ENCODE results near the gene HIBCH.
"Not testable (repeated sequence)": the region's sequence is repeated elsewhere in the genome, so short reads cannot be mapped to it uniquely, and the experiment has no call there.

HIBCH gene

DNA sequence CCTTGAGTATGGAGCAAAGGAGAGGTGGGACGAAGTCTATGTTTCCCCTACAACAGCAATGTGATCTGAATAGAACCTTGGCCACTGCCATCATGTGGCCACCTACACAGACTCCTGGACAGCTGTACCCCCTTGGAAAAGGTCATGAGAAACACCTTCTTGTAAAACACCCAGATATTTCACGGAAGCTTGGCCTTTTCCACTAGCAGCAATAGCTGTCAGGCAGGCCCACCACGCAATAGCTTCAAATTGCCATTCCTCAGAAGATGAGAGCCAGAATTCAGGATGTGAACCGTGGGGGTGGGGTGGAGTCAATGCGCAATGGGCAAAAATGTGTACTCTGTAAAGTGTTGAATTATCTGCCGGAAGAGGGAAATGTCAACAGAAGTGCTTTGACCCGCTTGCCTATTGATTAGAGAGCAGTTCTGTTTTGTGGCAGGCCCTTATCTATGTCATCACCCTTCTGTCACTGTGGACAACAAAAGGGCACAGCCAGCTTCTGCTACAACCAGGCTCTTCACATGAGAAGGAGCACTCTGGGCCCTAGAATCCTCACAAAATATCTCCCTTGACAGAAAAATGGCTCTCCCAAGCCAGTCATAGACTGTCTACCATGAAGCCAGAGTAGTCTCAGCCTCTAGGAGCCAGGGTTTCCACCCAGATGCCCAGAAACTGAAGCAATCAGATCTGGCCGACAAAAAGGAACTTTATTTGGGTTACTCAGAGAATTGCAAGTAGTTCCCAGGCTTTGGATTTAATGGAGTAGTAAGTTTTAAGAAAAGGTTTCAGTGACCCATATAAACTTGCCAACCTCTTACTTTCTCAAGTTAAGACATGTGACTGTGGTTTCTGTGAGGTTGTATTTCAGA, 33.3 kb upstream of the HIBCH start:
- H3K27me3 Mint-ChIP-seq (ENCODE audit: low read depth), result no peaks in the 10 kb centered on the region
- H3K36me3 Mint-ChIP-seq (ENCODE audit: low read depth), result peaks cover 3% of the 10 kb centered on the region
- no peaks in the 10 kb centered on the region for H3K9me3 Mint-ChIP-seq
- peaks cover 2% of the 10 kb centered on the region for H3K4me1 Mint-ChIP-seq (ENCODE audit: low read depth)
- H3K27ac Mint-ChIP-seq, result no peak overlapping the region
- no peak overlapping the region for H3K4me3 Mint-ChIP-seq

GRCh38 chr2:190351955-190352354, 32.3 kb upstream of the HIBCH start:
- Mint-ChIP-seq H3K4me1 (ENCODE audit: low read depth) (peaks cover 2% of the 10 kb centered on the region), H3K4me3 (no peak overlapping the region), H3K9me3 (no peaks in the 10 kb centered on the region), H3K36me3 (ENCODE audit: low read depth) (peaks cover 3% of the 10 kb centered on the region), H3K27me3 (ENCODE audit: low read depth) (no peaks in the 10 kb centered on the region), H3K27ac (no peak overlapping the region)

DNA sequence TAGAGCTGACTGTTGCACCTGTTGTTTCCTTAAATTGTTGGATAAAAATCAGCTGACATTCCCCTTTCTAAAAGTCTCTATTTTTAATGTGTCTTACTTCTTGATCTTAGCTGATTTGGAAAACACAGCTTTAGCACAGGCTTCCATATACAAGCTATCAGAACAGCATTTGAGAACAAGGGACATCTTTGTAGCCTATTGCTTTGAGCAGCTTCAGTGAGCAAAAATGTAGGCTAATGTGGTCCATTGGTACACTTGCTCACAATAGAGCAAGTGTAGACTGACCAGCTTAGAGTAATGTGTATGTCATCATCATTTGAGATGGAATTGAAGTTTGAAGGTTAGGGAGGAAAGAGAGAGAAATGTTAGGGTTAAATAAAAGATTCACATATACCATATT, 30.7 kb upstream of the HIBCH start:
- Mint-ChIP-seq H3K9me3 (no peaks in the 10 kb centered on the region), H3K27ac (no peak overlapping the region), H3K36me3 (ENCODE audit: low read depth) (peaks cover 3% of the 10 kb centered on the region), H3K4me3 (no peak overlapping the region), H3K4me1 (ENCODE audit: low read depth) (peaks cover 4% of the 10 kb centered on the region), H3K27me3 (ENCODE audit: low read depth) (no peaks in the 10 kb centered on the region)

GRCh38 chr2:190344276-190344827, 24.7 kb upstream of the HIBCH start:
- Mint-ChIP-seq H3K27me3 (ENCODE audit: low read depth) (peaks cover 24% of the 10 kb centered on the region), H3K4me3 (peak overlapping the region; percentile 89), H3K27ac (peak overlapping the region; percentile 73), H3K9me3 (no peaks in the 10 kb centered on the region), H3K36me3 (ENCODE audit: low read depth) (peaks cover 3% of the 10 kb centered on the region), H3K4me1 (ENCODE audit: low read depth) (peaks cover 17% of the 10 kb centered on the region)

DNA sequence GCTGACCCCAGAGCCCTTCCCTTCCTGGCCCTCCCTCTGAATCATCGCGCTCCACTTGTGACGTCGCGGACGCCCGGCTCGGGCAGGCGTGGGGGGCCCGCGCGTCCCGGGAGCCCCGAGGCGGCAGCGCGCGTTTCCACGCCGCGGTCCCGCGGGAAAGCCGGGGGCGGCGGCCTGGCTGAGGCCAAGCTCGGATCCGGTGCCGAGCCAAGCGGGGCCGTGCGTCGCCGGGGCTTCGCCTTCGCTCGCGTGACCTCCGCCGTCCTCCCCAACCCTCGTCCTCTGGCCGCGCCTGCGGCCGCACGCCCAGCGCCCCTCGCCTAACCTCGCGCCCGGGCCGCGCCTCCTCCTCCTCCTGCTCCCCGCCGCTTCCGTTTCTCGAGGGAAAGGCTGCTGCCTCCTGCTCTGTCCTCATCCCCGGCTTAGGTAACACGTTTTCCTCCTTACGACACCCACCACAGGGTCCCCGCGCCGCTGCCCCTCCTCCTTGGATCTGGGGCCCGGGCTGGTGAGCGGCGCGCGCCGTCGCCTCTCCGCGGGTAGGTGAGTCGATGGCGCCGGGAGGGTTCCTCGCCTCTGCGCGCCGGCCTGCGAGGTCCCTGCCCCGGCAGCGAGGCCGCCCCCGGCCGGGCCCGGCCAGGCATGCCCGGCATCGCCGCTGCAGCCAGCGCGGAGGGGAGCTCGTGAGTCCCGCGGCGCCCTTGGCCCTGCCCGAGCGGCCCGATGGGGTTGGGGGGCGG, 24.1 kb upstream of the HIBCH start, which contains the start of gene INPP1:
INPP1 (plus strand) TSS at position 54 of the 740 bp plus-strand sequence. CDS start 16,514 bp downstream, outside the sequence.
- no peaks in the 10 kb centered on the region for H3K9me3 Mint-ChIP-seq
- H3K27me3 Mint-ChIP-seq (ENCODE audit: low read depth), result peaks cover 26% of the 10 kb centered on the region
- H3K27ac Mint-ChIP-seq, result peak within 1 kb of the TSS; percentile 73
- peak within 1 kb of the TSS; percentile 89 for H3K4me3 Mint-ChIP-seq
- peaks cover 3% of the 10 kb centered on the region for H3K36me3 Mint-ChIP-seq (ENCODE audit: low read depth)
- H3K4me1 Mint-ChIP-seq (ENCODE audit: low read depth), result peaks cover 17% of the 10 kb centered on the region

DNA sequence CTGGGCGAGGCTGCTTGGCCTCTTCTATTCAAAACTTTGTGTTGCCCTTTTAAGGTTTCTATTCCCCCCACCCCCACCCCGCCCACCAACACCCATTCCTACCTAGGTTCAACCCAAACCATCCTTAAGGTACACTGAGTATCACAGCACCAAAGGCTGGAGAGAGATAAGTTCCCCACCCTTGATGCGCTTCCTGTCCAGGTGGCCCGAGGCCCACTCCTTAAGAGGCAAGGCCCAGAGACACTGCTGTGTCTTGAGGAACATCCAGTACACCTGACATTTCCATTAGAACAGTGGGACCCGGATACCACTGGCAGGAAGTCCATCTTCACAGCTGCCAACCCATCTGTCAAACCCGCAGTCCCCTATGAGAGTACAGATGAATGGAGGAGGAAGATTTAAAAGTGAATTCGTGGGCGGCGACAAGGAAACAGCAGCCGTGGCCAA, 23.5 kb upstream of the HIBCH start:
- no peaks in the 10 kb centered on the region for H3K9me3 Mint-ChIP-seq
- peak overlapping the region; percentile 82 for H3K4me3 Mint-ChIP-seq
- H3K27me3 Mint-ChIP-seq (ENCODE audit: low read depth), result peaks cover 29% of the 10 kb centered on the region
- H3K36me3 Mint-ChIP-seq (ENCODE audit: low read depth), result no peaks in the 10 kb centered on the region
- H3K4me1 Mint-ChIP-seq (ENCODE audit: low read depth), result peaks cover 17% of the 10 kb centered on the region
- no peak overlapping the region for H3K27ac Mint-ChIP-seq

DNA sequence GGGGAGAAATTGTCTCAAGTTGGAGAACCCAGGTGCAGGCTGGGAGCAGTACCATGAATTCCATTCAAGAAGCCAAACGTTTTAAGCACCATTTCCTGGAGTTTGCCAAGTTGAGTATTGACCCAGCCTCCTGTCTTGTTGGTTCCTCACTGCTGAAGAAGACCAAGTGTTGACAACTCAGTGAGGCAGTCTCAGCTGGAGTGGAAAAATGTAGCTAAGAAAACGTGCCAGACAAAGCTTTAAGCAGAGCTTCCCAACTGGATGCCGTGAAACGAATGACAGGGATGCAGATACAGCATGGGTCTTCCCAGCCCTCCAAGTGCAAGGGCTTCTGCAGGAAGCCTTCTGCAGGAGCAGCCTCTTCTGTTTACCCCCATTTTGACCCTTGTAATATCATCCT, 23.0 kb upstream of the HIBCH start:
- Mint-ChIP-seq H3K4me1 (ENCODE audit: low read depth) (peaks cover 17% of the 10 kb centered on the region), H3K27me3 (ENCODE audit: low read depth) (peaks cover 31% of the 10 kb centered on the region), H3K4me3 (peak overlapping the region; percentile 82), H3K9me3 (no peaks in the 10 kb centered on the region), H3K27ac (no peak overlapping the region), H3K36me3 (ENCODE audit: low read depth) (no peaks in the 10 kb centered on the region)

GRCh38 chr2:190340369-190340768, 20.7 kb upstream of the HIBCH start:
- Mint-ChIP-seq H3K27me3 (ENCODE audit: low read depth) (peaks cover 38% of the 10 kb centered on the region), H3K4me3 (no peak overlapping the region), H3K36me3 (ENCODE audit: low read depth) (peaks cover 2% of the 10 kb centered on the region), H3K4me1 (ENCODE audit: low read depth) (peaks cover 15% of the 10 kb centered on the region), H3K27ac (no peak overlapping the region), H3K9me3 (no peaks in the 10 kb centered on the region)

DNA sequence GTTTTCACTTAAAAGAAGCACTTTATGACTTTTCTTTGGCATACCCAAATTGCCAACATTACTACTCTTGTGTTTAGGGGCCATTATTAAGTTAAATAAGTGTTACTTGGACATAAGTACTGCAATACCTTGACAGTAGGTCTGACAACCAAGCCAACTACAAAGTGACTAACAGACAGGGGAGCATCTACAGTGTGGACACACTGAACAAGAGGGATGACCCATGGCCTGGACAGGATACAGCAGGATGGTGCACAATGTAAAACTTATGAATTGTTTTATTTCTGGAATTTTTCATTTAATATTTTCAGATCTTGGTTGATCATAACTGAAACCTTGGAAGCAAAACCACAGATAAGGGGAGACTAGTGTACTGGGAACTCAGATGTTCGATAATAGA, 19.8 kb upstream of the HIBCH start:
- Mint-ChIP-seq H3K4me1 (ENCODE audit: low read depth) (peaks cover 10% of the 10 kb centered on the region), H3K9me3 (no peaks in the 10 kb centered on the region)

DNA sequence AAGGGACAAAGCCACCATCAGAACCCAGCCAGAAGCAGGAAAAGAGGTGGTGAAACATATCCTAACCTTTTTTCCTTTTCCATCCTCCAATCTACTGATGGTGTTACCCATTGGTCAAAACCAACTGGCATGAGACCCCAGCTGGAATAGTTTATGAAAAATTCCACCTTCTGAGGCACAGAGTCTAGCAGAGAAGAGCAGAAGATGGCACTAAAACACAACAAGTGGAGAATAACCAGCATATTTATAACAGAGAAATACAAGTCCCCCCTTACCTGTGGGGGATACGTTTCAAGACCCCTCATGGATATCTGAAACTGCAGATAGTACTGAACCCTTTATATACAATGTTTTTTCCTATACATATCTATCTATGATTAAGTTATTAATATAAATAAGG, 18.8 kb upstream of the HIBCH start:
- peaks cover 38% of the 10 kb centered on the region for H3K27me3 Mint-ChIP-seq (ENCODE audit: low read depth)
- H3K4me1 Mint-ChIP-seq (ENCODE audit: low read depth), result peaks cover 6% of the 10 kb centered on the region
- no peak overlapping the region for H3K4me3 Mint-ChIP-seq
- no peak overlapping the region for H3K27ac Mint-ChIP-seq
- H3K9me3 Mint-ChIP-seq, result no peaks in the 10 kb centered on the region
- H3K36me3 Mint-ChIP-seq (ENCODE audit: low read depth), result peaks cover 2% of the 10 kb centered on the region

More for the DNA sequence above, 19.8 kb upstream of the HIBCH start:
- H3K4me3 Mint-ChIP-seq, result no peak overlapping the region
- no peak overlapping the region for H3K27ac Mint-ChIP-seq
- peaks cover 2% of the 10 kb centered on the region for H3K36me3 Mint-ChIP-seq (ENCODE audit: low read depth)
- H3K27me3 Mint-ChIP-seq (ENCODE audit: low read depth), result peaks cover 38% of the 10 kb centered on the region

- Mint-ChIP-seq H3K4me1 (ENCODE audit: low read depth) (no peaks in the 10 kb centered on the region), H3K36me3 (ENCODE audit: low read depth) (peaks cover 2% of the 10 kb centered on the region), H3K27me3 (ENCODE audit: low read depth) (peaks cover 26% of the 10 kb centered on the region), H3K4me3 (no peak overlapping the region), H3K27ac (no peak overlapping the region), H3K9me3 (no peaks in the 10 kb centered on the region)
These were observed 16.8 kb upstream of the HIBCH start for GRCh38 chr2:190336420-190336819.

GRCh38 chr2:190335584-190335983, 16.0 kb upstream of the HIBCH start:
- not testable (repeated sequence) for H3K4me1 Mint-ChIP-seq (ENCODE audit: low read depth)

DNA sequence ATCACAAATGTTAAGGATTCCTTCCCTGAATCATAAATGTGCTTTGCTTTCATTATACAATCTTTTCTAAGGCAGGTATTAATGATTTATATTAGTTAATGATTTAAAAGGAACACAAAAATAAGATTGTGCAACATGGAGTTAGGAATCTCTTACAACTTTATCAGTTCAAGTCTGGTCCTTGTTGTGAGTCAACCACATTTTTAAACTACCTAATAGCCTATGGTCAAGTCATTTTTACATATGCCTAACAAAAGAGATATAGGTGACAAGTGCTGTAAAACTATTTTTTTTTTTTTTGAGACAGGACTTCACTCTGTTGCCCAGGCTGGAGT, 15.6 kb upstream of the HIBCH start:
- Mint-ChIP-seq H3K9me3 (no peaks in the 10 kb centered on the region), H3K27me3 (ENCODE audit: low read depth) (peaks cover 32% of the 10 kb centered on the region), H3K4me3 (no peak overlapping the region), H3K27ac (no peak overlapping the region), H3K4me1 (ENCODE audit: low read depth) (no peaks in the 10 kb centered on the region), H3K36me3 (ENCODE audit: low read depth) (peaks cover 2% of the 10 kb centered on the region)

More at GRCh38 chr2:190335584-190335983, 16.0 kb upstream of the HIBCH start:
- H3K9me3 Mint-ChIP-seq; H3K27ac Mint-ChIP-seq; H3K36me3 Mint-ChIP-seq (ENCODE audit: low read depth); H3K4me3 Mint-ChIP-seq: not testable (repeated sequence)
- H3K27me3 Mint-ChIP-seq (ENCODE audit: low read depth), result peaks cover 28% of the 10 kb centered on the region

DNA sequence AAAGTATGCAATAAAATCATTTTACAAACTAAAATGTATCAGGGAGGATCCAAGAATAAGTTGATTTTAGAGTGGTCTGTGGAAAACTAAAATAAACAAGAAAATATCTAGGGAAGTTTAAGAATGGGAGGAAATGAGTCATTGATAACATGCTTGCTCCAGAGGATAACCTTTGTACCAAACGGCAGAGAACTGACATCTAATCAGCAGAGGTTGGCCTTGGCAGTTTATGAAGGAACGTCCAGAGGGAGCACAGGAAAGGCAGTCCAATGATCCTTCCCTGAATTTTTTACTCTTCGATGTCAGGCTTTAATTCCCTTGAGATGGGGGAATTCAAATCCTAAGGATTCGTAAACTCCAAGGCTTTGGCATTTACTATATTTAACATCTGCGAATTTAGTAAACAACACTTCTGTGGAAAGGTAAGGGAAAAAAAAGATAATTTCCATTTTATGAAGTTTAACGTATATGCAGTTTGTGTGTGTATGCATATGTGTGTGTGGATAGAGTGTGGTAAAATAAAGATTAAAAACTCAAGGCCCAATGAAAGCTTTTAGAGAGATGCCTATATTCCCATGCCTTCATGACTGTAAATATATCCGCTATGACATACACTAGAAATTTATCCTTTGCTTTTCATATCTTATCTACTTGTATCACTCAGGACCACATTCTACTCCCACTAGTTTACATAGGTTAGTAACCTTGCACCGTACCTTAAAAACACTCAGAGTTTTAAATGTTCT, 15.0 kb upstream of the HIBCH start:
- Mint-ChIP-seq H3K36me3 (ENCODE audit: low read depth) (peaks cover 2% of the 10 kb centered on the region), H3K4me1 (ENCODE audit: low read depth) (no peaks in the 10 kb centered on the region), H3K4me3 (no peak overlapping the region), H3K27me3 (ENCODE audit: low read depth) (peaks cover 37% of the 10 kb centered on the region), H3K27ac (no peak overlapping the region), H3K9me3 (no peaks in the 10 kb centered on the region)

All from T-helper 1 cell treated with Interleukin-12 subunit alpha and Interleukin-12 subunit beta and Interleukin-4 antibody, amounts not matched to agents 30 μg/mL and 1 μg/mL, for 36 hours (primary cell).